GM19043 (cell line): Measurements from ENCODE around the gene ATP6V0A4.

ENCODE experiments used
- ATAC-seq: cut with Tn5 transposase; IDR thresholded peaks from one replicate; pipeline ENCODE4 v1.9.1; 2021; ENCODE audit warnings: low read depth; ENCODE audit not compliant: unreplicated experiment

Gene ATP6V0A4

DNA sequence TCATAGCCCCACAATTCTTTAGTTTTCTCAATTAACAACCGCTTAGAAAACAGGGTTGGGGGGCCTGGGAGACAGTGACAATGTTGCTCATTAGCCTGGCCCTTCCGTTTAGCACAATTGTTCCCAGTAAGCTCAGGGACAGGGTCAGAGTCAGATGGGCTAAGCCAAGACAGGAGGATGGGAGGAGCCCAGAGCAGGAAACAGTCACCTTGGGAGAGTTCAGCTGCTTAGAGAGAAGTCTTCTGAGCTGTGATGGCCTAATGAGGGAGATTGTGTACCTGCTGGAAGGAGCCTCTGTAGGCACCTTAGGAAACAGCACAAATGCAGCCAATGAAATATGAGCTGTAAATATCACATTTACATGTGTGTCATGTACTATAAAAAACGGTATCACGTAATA is 132.7 kb downstream of the ATP6V0A4 start:
- no peak for ATAC-seq

DNA sequence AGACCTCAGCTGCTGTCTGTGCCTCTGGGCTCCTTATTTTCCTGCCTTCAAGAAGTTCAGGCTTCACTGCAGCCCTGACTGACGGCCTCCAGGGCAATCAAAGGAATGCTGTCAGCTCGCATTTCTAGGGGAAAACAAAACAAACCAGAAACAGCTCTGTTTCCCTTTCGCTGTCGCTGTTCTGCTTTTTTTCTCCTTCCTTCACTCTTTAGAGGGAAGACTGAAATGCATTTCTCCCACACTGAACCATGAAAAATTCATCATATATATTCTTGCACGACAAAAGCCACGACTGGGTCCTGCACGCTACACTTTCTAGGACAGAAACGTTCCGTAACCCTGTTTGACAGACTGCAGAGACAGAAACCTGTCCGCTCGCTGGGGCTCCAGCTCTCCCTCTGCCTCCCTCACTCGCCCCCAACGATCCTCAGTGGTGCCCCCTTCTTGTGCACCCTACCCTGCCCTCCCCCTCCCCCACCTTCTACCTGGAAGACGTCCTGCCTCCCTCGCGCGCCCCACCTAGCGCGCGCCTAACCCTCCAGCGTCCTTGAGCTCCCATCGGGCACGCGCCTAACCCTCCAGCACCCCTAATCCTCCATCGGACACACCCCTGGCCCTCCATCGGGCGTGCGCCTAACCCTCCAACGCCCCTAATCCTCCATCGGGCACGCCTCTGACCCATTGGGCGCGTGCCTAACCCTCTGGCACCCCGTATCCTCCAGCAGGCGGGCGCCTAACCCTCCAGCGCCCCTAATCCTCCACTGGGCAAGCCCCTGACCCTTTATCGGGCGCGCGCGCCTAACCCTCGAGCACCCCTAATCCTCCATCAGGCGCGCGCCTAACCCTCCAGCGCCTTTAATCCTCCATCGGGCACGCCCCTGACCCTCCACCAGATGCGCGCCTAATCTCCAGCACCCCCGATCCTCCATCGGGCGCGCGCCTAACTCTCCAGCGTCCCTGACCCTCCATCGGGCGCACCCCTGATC is 134.0 kb downstream of the ATP6V0A4 start:
- no peak for ATAC-seq

DNA sequence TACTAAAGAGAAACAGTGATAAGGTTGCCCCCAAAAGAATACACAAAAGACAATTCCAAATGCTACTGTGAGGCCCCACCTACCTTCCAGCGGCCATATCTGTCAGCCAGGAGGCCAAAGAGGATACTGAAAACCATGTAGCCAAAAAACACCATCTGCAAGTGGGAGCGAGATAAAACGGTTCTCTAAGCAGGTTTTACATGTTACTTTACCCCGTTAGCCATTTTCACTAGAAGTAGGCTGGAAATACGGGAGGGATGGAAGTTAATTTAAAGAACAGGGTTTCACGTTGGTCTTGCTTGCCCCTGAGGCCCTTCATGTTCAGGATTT is 135.0 kb downstream of the ATP6V0A4 start:
- ATAC-seq, result no peak

DNA sequence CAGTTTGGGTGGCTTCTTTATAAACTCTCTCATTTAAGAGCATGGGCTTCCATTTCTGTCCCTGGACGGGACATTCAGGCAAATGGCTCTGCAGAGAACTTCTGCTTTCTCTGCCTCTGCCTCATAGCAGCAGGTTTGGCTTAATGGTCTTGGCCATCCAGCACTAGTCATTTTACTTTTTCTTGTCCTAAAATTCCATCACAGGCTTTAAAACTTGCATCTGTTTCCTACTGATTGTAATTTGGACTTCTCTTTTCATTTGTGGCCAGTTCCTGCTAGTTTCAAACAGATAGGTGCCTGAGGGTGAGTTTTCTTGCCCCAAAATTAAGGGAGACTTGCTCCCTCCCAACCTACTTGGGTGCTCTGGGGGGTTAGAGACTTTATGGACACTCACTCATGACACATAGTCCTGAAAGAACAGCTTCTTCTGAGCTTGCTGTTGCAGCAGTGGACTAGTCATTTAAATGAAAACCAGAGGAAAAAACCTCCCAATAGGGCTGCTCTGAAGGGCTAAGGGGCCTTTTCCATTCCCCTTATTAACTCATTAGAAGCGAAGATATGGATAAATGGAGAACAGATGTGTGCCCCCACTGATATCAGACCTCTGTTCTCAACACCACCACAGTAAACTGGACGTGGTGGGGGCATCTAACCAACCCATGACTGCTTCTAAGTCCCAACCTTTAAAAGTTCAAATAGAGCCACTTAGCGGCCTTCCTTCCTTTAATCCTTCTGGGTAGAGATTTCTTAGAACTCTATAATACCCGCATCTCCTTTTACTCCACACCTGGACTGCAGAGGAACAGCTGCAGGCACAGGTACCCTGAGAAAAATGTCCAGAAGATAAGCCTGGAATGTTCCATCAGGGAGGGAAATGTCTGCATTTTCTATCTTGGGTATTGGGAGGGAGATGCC is 135.7 kb downstream of the ATP6V0A4 start:
- ATAC-seq, result no peak

DNA sequence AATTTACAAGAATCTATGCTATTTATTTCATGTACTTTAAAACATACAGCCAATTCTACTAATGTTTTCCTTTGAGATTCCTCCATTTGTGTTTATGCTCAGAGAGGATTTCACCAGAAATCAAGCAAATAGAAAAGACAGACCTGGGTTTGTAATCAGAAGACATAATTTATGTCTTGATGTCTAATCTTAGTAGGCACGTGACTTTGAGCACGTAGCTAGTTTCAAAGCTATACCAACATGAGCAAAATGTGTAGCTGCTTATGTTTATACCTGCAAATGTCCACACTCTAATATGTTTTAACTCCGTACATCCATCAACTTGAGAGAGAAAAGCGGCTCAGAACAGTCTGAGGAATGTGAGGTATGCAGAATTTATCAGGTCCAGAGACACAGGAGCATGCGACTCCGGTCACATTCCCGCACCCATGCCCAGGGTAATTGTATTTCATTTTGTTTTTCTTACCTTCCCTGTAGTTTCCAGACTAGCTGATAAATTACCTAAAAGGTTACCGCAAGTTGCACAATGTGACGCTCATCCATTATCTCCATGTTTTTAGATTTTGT is 136.8 kb downstream of the ATP6V0A4 start:
- ATAC-seq, result no peak

DNA sequence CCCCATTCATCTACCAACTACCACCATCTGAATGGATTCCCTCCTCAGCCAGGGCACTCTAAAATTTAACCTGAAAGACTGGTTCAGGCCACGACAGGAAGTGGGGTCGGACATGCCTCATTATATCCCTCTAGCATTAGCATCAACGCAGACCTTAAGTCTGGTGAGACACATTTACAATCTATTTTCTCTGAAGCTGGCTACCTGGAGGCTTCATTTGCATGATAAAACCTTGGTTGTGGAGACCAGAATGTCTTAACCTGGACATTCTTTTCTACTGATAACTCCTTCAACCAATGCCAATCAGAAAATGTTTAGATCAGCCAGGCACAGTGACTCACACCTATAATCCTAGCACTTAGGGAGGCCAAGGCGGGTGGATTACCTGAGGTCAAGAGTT is 139.1 kb downstream of the ATP6V0A4 start:
- ATAC-seq, result no peak

DNA sequence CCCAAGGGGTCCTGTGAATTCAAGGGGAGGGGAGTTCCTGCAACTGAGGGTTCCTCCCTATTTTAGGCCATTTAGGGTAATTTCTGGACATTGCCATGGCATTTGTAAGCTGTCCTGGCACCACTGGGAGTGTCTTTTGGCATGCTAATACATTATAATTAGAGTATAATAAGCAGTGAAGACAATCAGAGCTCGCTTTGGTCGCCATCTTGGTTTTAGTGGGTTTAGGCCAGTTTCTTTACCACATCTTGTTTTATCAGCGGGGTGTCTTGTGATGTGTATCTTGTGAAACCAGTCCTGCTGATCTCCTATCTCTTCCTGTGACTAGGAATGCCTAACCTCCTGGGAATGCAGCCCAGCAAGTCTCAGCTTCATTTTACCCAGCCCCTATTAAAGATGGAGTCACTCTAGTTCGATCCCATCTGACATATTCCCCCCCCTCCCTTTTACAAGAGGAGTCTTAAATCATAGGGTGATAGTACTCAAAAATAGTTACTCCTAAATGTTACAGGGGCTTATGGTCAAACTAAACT is 140.1 kb downstream of the ATP6V0A4 start:
- no peak for ATAC-seq

DNA sequence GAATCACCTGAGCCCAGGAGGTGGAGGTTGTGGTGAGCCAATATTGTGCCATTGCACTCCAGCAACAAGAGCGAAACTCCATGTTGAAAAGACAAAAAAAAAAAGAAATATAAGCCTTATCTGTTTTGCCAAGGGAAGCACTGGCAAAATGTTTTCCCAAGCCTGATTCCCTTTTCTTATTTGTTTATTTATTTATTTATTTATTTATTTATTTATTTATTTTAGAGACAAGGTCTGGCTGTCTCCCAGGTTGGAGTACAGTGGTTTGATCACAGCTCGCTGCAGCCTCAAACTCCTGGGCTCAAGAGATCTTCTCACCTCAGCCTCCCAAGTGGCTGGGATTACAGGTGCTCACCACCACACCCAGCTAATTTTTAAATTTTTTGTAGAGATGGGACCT is 141.0 kb downstream of the ATP6V0A4 start:
- no peak for ATAC-seq
